IMR-90 (cell line): ENCODE measurements around the gene ZNF691. TPM values are rescaled to one million over a fixed set of nuclear protein-coding genes. Genes with fewer than 3 reads are reported as not detected.
"Not testable (repeated sequence)": the region's sequence is repeated elsewhere in the genome, so short reads cannot be mapped to it uniquely, and the experiment has no call there.

ENCODE experiments used
- ATAC-seq: fragments of 200-7000 bp; cut with Tn5 transposase; 2 replicates; pipeline ENCODE4 v1.9.1; 2020; ENCODE audit warnings: low read depth, mild to moderate bottlenecking, moderate library complexity
- BruUV-seq: library from RNA; stranded (reverse); fragments of 400-500 nt; replicated peaks from 2 replicates; lab custom pipeline; 2021; lab: Mats Ljungman, UMichigan
- CTCF ChIA-PET: fragments of 300-600 bp; formaldehyde crosslinking; extraction: SDS; loops from one replicate; lab custom pipeline; 2021; ENCODE audit warnings: antibody characterized with exemption; lab: Yijun Ruan, JAX
- POLR2A ChIA-PET: fragments of 300-600 bp; sonication (Branson Sonifier 250); formaldehyde crosslinking; loops from one replicate; lab custom pipeline; 2022; ENCODE audit warnings: antibody characterized with exemption; ENCODE audit not compliant: unreplicated experiment; lab: Charles Lee
- DNase-seq: peaks from one replicate; pipeline ENCODE4 v3.0.0; 2013
- H2AFZ ChIP-seq: replicated peaks from 2 replicates; pipeline ENCODE3; 2013; ENCODE audit warnings: low read length, mild to moderate bottlenecking; ENCODE audit not compliant: poor library complexity
- H2AK5ac ChIP-seq: 2 replicates; pipeline ENCODE4 v1.6.1; 2013; ENCODE audit warnings: low read depth, low read length, inconsistent platforms
- H2AK9ac ChIP-seq: replicated peaks from 2 replicates; pipeline ENCODE3; 2013; ENCODE audit warnings: mild to moderate bottlenecking, low read depth, low read length, moderate library complexity; ENCODE audit not compliant: poor library complexity
- H2BK120ac ChIP-seq: 2 replicates; pipeline ENCODE4 v1.6.1; 2013; ENCODE audit warnings: low read depth, low read length, inconsistent platforms
- H2BK15ac ChIP-seq: 3 replicates; pipeline ENCODE4 v1.6.1; 2013; ENCODE audit warnings: low read depth, low read length, inconsistent platforms
- H2BK20ac ChIP-seq: 2 replicates; pipeline ENCODE4 v1.6.1; 2013; ENCODE audit warnings: low read depth, mild to moderate bottlenecking, inconsistent platforms, low read length, moderate library complexity
- H2BK5ac ChIP-seq: 2 replicates; pipeline ENCODE4 v1.6.1; 2013; ENCODE audit warnings: mild to moderate bottlenecking, low read depth, low read length, inconsistent platforms; ENCODE audit not compliant: poor library complexity, severe bottlenecking
- H3K14ac ChIP-seq: replicated peaks from 2 replicates; pipeline ENCODE4 v1.6.1; 2013; ENCODE audit warnings: low read depth, low read length, inconsistent platforms
- H3K18ac ChIP-seq: 2 replicates; pipeline ENCODE4 v1.6.1; 2013; ENCODE audit warnings: low read depth, low read length, control low read depth
- H3K23ac ChIP-seq: 2 replicates; pipeline ENCODE4 v1.6.1; 2013; ENCODE audit warnings: low read depth, low read length, inconsistent platforms
- H3K27ac ChIP-seq: 2 replicates; pipeline ENCODE4 v1.5.1; 2013; ENCODE audit warnings: mild to moderate bottlenecking, control low read depth, low read length; ENCODE audit not compliant: insufficient read depth
- H3K27me3 ChIP-seq: 2 replicates; pipeline ENCODE4 v1.6.1; 2013; ENCODE audit warnings: low read length; ENCODE audit not compliant: control insufficient read depth, insufficient read depth
- H3K36me3 ChIP-seq: 2 replicates; pipeline ENCODE4 v1.6.1; 2013; ENCODE audit warnings: low read length, mixed read lengths; ENCODE audit not compliant: control insufficient read depth, insufficient read depth
- H3K4ac ChIP-seq: 2 replicates; pipeline ENCODE4 v1.6.1; 2013; ENCODE audit warnings: low read depth, low read length, inconsistent platforms
- H3K4me1 ChIP-seq: 2 replicates; pipeline ENCODE4 v1.6.1; 2013; ENCODE audit warnings: low read length, mixed read lengths; ENCODE audit not compliant: control insufficient read depth, insufficient read depth
- H3K4me2 ChIP-seq: 2 replicates; pipeline ENCODE4 v1.6.1; 2013; ENCODE audit warnings: low read depth, mild to moderate bottlenecking, control low read depth, low read length, moderate library complexity
- H3K4me3 ChIP-seq: 2 replicates; pipeline ENCODE4 v1.5.1; 2013; ENCODE audit warnings: low read depth, mild to moderate bottlenecking, control low read depth, low read length, moderate library complexity; ENCODE audit not compliant: insufficient read depth
- H3K56ac ChIP-seq: 2 replicates; pipeline ENCODE4 v1.6.1; 2013; ENCODE audit warnings: low read length, inconsistent platforms; ENCODE audit not compliant: insufficient read depth; ENCODE audit errors: extremely low read depth
- H3K79me1 ChIP-seq, 2 experiments: 2 replicates each; pipeline ENCODE4 v1.6.1; 2013; ENCODE audit warnings: low read length in 2 of 2, inconsistent platforms in 1 of 2, low read depth in 1 of 2
- H3K9ac ChIP-seq: 2 replicates; pipeline ENCODE4 v1.6.1; 2013; ENCODE audit warnings: low read depth, low read length, control low read depth
- H3K9me1 ChIP-seq: 2 replicates; pipeline ENCODE4 v1.6.1; 2013; ENCODE audit warnings: low read length, inconsistent platforms; ENCODE audit not compliant: insufficient read depth
- H3K9me3 ChIP-seq: 2 replicates; pipeline ENCODE4 v1.6.1; 2013; ENCODE audit warnings: low read length; ENCODE audit not compliant: control insufficient read depth, insufficient read depth
- H4K20me1 ChIP-seq: 2 replicates; pipeline ENCODE4 v1.6.1; 2013; ENCODE audit warnings: low read length, inconsistent platforms; ENCODE audit not compliant: insufficient read depth
- H4K5ac ChIP-seq: 2 replicates; pipeline ENCODE4 v1.6.1; 2013; ENCODE audit warnings: mild to moderate bottlenecking, low read depth, low read length, control low read depth
- H4K8ac ChIP-seq, 2 experiments: 2 replicates each; pipeline ENCODE4 v1.6.1; 2013; ENCODE audit warnings: low read depth in 2 of 2, low read length in 2 of 2, control low read depth in 1 of 2, inconsistent platforms in 1 of 2
- H4K91ac ChIP-seq: 2 replicates; pipeline ENCODE4 v1.6.1; 2013; ENCODE audit warnings: low read depth, low read length, inconsistent platforms; ENCODE audit not compliant: insufficient read depth
- WGBS, 2 experiments: methylation state at CpG; one replicate each; pipeline versions ENCODE4 v1.1.5 to v1.1.7; 2013; ENCODE audit warnings: missing lambda C conversion rate in 2 of 2; ENCODE audit not compliant: insufficient read length in 1 of 2; ENCODE audit errors: extremely low coverage in 2 of 2; 5-methylcytosine and 5-hydroxymethylcytosine counted together
- dilution Hi-C: fragments of 300-500 bp; cut with HindIII; formaldehyde crosslinking; loops from one replicate; pipeline ENCODE4 v1.14.3; 2018; ENCODE audit warnings: low sequenced_read_pairs; ENCODE audit not compliant: unreplicated experiment
- in situ Hi-C: fragments of 300-500 bp; cut with MboI; formaldehyde crosslinking; loops from 3 replicates; pipeline ENCODE4 v1.14.3; 2019; ENCODE audit warnings: low sequenced_read_pairs, inconsistent platforms, mixed read lengths
- intact Hi-C: fragments of 100-400 bp; cut with micrococcal nuclease; formaldehyde crosslinking; loops from 2 replicates; pipeline ENCODE4 v1.10.0; 2022
- polyA plus RNA-seq, 3 experiments: library from polyadenylated mRNA; depleted of rRNA; stranded (reverse); fragments of >200 nt; gene quantifications; 2 replicates each; pipeline ENCODE4 v1.2.3, GENCODE V29; 2012; ENCODE audit warnings: low replicate concordance in 1 of 3
- total RNA-seq: library from RNA; depleted of rRNA; stranded (reverse); fragments of >200 nt; gene quantifications from 2 replicates; pipeline ENCODE4 v1.2.3, GENCODE V29; 2012

ZNF691 gene
- total and polyA plus RNA-seq, 2 of the 4 experiments (the other 2 are of a cell fraction): 6.8 to 13.6 TPM

DNA sequence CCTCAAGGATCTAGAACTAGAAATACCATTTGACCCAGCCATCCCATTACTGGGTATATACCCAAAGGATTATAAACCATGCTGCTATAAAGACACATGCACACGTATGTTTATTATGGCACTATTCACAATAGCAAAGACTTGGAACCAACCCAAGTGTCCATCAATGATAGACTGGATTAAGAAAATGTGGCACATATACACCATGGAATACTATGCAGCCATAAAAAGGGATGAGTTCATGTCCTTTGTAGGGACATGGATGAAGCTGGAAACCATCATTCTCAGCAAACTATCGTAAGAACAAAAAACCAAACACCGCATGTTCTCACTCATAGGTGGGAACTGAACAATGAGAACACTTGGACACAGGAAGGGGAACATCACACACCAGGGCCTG lies 31.6 kb upstream of the ZNF691 start:
- BruUV-seq, H3K14ac ChIP-seq, H3K56ac ChIP-seq, H3K27me3 ChIP-seq, H3K4me2 ChIP-seq, H2BK5ac ChIP-seq, H2AK5ac ChIP-seq, H4K20me1 ChIP-seq, H3K9ac ChIP-seq, H2BK120ac ChIP-seq, DNase-seq, H4K8ac ChIP-seq, H3K23ac ChIP-seq, H3K18ac ChIP-seq, H3K27ac ChIP-seq, dilution Hi-C loops, CTCF ChIA-PET, POLR2A ChIA-PET, H3K9me1 ChIP-seq, H3K4me3 ChIP-seq, H2AK9ac ChIP-seq, H2BK15ac ChIP-seq, H4K91ac ChIP-seq, H3K4me1 ChIP-seq, ATAC-seq, H3K9me3 ChIP-seq, H2BK20ac ChIP-seq, in situ Hi-C loops, H2AFZ ChIP-seq, H3K36me3 ChIP-seq, H4K5ac ChIP-seq, H3K4ac ChIP-seq: not testable (repeated sequence)
- no CpG with 5 or more reads among the region's 3 CpGs for WGBS, 2 experiments
- intact Hi-C loops: loop anchor here (5.0 kb wide), 1 partner anchor 48 kb away; the partner anchor contains the start of genes C1orf50 and P3H1
- H3K79me1 ChIP-seq: peaks cover 22 to 45% of the 10 kb centered on the region in 2 experiments
